Mesenchymal stem cell (in vitro differentiated cells and primary cell): ENCODE data around the gene CHGA. TPM values are rescaled to one million over a fixed set of nuclear protein-coding genes. Genes with fewer than 3 reads are reported as not detected.

Experiments
- DNase-seq: peaks from one replicate; pipeline ENCODE4 v3.0.0-alpha.2; 2013
- H2AFZ ChIP-seq: one replicate; pipeline ENCODE4 v1.6.1; 2013; ENCODE audit warnings: low read depth, mild to moderate bottlenecking, control low read depth, inconsistent platforms, low read length, moderate library complexity
- H2AK5ac ChIP-seq: 2 replicates; pipeline ENCODE4 v1.6.1; 2013; ENCODE audit warnings: low read length, moderate library complexity, mild to moderate bottlenecking, inconsistent platforms; ENCODE audit not compliant: severe bottlenecking
- H2BK120ac ChIP-seq: one replicate; pipeline ENCODE4 v1.6.1; 2013; ENCODE audit warnings: low read depth, mild to moderate bottlenecking, inconsistent platforms, low read length, moderate library complexity
- H2BK12ac ChIP-seq, 2 experiments: one replicate each; pipeline ENCODE4 v1.6.1; 2013; ENCODE audit warnings: inconsistent platforms in 2 of 2, low read length in 2 of 2, mild to moderate bottlenecking in 2 of 2, moderate library complexity in 2 of 2, control low read depth in 1 of 2
- H2BK15ac ChIP-seq: one replicate; pipeline ENCODE4 v1.6.1; 2013; ENCODE audit warnings: mild to moderate bottlenecking, low read depth, inconsistent platforms; ENCODE audit not compliant: poor library complexity, severe bottlenecking
- H2BK5ac ChIP-seq: 2 replicates; pipeline ENCODE4 v1.6.1; 2013; ENCODE audit warnings: low read depth, mild to moderate bottlenecking, low read length, control low read depth, inconsistent platforms; ENCODE audit not compliant: poor library complexity, severe bottlenecking
- H3K14ac ChIP-seq, 2 experiments: one replicate each; pipeline ENCODE4 v1.6.1; 2013; ENCODE audit warnings: inconsistent platforms in 2 of 2, low read length in 2 of 2, control low read depth in 1 of 2, mild to moderate bottlenecking in 1 of 2, moderate library complexity in 1 of 2
- H3K18ac ChIP-seq, 2 experiments: one replicate each; pipeline ENCODE4 v1.6.1; 2013; ENCODE audit warnings: inconsistent platforms in 2 of 2, low read length in 2 of 2, control low read depth in 1 of 2, low read depth in 1 of 2, mild to moderate bottlenecking in 1 of 2
- H3K23ac ChIP-seq, 2 experiments: one replicate each; pipeline ENCODE4 v1.6.1; 2013; ENCODE audit warnings: inconsistent platforms in 2 of 2, low read length in 2 of 2, mild to moderate bottlenecking in 2 of 2, moderate library complexity in 2 of 2, control low read depth in 1 of 2
- H3K27ac ChIP-seq: 2 replicates; pipeline ENCODE4 v1.5.1; 2013; ENCODE audit warnings: mild to moderate bottlenecking, moderate library complexity, low read length, control low read depth, inconsistent platforms; ENCODE audit not compliant: poor library complexity, severe bottlenecking
- H3K27me3 ChIP-seq, 2 experiments: 2 replicates each; pipeline versions ENCODE4 v1.6.1 to v1.7.0; 2013; ENCODE audit warnings: low read length in 2 of 2, mild to moderate bottlenecking in 2 of 2, moderate library complexity in 2 of 2, control low read depth in 1 of 2, inconsistent platforms in 1 of 2; ENCODE audit not compliant: control insufficient read depth in 1 of 2, insufficient read depth in 1 of 2
- H3K36me3 ChIP-seq, 2 experiments: 2 replicates each; pipeline versions ENCODE4 v1.6.1 to v1.7.0; 2013; ENCODE audit warnings: low read length in 2 of 2, control low read depth in 1 of 2, inconsistent platforms in 1 of 2, low read depth in 1 of 2, mild to moderate bottlenecking in 1 of 2; ENCODE audit not compliant: insufficient read depth in 2 of 2, control insufficient read depth in 1 of 2
- H3K4ac ChIP-seq, 2 experiments: one replicate each; pipeline ENCODE4 v1.6.1; 2013; ENCODE audit warnings: inconsistent platforms in 2 of 2, low read length in 2 of 2, mild to moderate bottlenecking in 2 of 2, moderate library complexity in 2 of 2, control low read depth in 1 of 2, low read depth in 1 of 2
- H3K4me1 ChIP-seq: 2 replicates; pipeline ENCODE4 v1.6.1; 2013; ENCODE audit warnings: low read depth, low read length, control low read depth; ENCODE audit not compliant: control insufficient read depth, insufficient read depth
- H3K4me2 ChIP-seq: 2 replicates; pipeline ENCODE4 v1.6.1; 2013; ENCODE audit warnings: low read length, mild to moderate bottlenecking, inconsistent platforms; ENCODE audit not compliant: poor library complexity, severe bottlenecking
- H3K4me3 ChIP-seq, 2 experiments: 2 replicates each; pipeline versions ENCODE4 v1.5.1 to v1.7.0; 2013; ENCODE audit warnings: low read length in 2 of 2, mild to moderate bottlenecking in 2 of 2, control low read depth in 1 of 2, low read depth in 1 of 2; ENCODE audit not compliant: insufficient read depth in 1 of 2
- H3K79me1 ChIP-seq: replicated peaks from 2 replicates; pipeline ENCODE4 v1.6.1; 2013; ENCODE audit warnings: mild to moderate bottlenecking, control low read depth, low read length, inconsistent platforms; ENCODE audit not compliant: poor library complexity, severe bottlenecking
- H3K9ac ChIP-seq: 2 replicates; pipeline ENCODE4 v1.7.0; 2013; ENCODE audit warnings: mild to moderate bottlenecking, low read length, moderate library complexity
- H3K9me3 ChIP-seq: 2 replicates; pipeline ENCODE4 v1.7.0; 2013; ENCODE audit warnings: mild to moderate bottlenecking, low read length; ENCODE audit not compliant: control insufficient read depth
- H4K8ac ChIP-seq: one replicate; pipeline ENCODE4 v1.6.1; 2013; ENCODE audit warnings: inconsistent platforms, mild to moderate bottlenecking, low read length, moderate library complexity
- H4K91ac ChIP-seq: one replicate; pipeline ENCODE4 v1.6.1; 2013; ENCODE audit warnings: mild to moderate bottlenecking, low read length, inconsistent platforms
- whole genome bisulfite sequencing: methylation state at CpG from one replicate; pipeline ENCODE4 v1.1.7; 2013; ENCODE audit warnings: mixed read lengths; 5-methylcytosine and 5-hydroxymethylcytosine counted together
- polyA plus RNA-seq, 2 experiments: library from polyadenylated mRNA; stranded (reverse); fragments of 200-250 nt; gene quantifications; one replicate each; pipeline ENCODE4 v1.2.3, GENCODE V29; 2013

CHGA gene, protein sequence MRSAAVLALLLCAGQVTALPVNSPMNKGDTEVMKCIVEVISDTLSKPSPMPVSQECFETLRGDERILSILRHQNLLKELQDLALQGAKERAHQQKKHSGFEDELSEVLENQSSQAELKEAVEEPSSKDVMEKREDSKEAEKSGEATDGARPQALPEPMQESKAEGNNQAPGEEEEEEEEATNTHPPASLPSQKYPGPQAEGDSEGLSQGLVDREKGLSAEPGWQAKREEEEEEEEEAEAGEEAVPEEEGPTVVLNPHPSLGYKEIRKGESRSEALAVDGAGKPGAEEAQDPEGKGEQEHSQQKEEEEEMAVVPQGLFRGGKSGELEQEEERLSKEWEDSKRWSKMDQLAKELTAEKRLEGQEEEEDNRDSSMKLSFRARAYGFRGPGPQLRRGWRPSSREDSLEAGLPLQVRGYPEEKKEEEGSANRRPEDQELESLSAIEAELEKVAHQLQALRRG
- polyA plus RNA-seq (2013, experiment 1 of 2): not detected
- not detected for polyA plus RNA-seq (2013, experiment 2 of 2)

- peak; percentile 44 for DNase-seq
- H2BK12ac ChIP-seq: no peak within 1 kb of the TSS
- peak within 1 kb of the TSS in 1 of 2 experiments; percentile 37 for H3K23ac ChIP-seq
- no peak within 1 kb of the TSS for H3K14ac ChIP-seq
- H3K9ac ChIP-seq: no peak within 1 kb of the TSS
- WGBS: 3% methylated on average over 60 of the region's 86 CpGs
- no peaks in the 10 kb centered on the region for H3K79me1 ChIP-seq
- no peak within 1 kb of the TSS for H3K27ac ChIP-seq
- H3K4ac ChIP-seq: no peak within 1 kb of the TSS
- no peak within 1 kb of the TSS for H2AK5ac ChIP-seq
- H3K9me3 ChIP-seq: peaks cover 9% of the 10 kb centered on the region
- H2BK15ac ChIP-seq: no peak within 1 kb of the TSS
- H2AFZ ChIP-seq: no peak within 1 kb of the TSS
- H2BK5ac ChIP-seq: no peak within 1 kb of the TSS
- peak within 1 kb of the TSS; percentile 52 for H3K4me2 ChIP-seq
- no peak within 1 kb of the TSS for H4K91ac ChIP-seq
- peak within 1 kb of the TSS in 1 of 2 experiments; percentile 25 for H3K4me3 ChIP-seq
- no peak within 1 kb of the TSS for H4K8ac ChIP-seq
- no peaks in the 10 kb centered on the region for H3K36me3 ChIP-seq
- peaks cover 10% of the 10 kb centered on the region for H3K4me1 ChIP-seq
- H3K18ac ChIP-seq: no peak within 1 kb of the TSS
- H2BK120ac ChIP-seq: no peak within 1 kb of the TSS
- H3K27me3 ChIP-seq: peaks cover 83 to 94% of the 10 kb centered on the region in 2 experiments
These were observed at the start of gene CHGA for GRCh38 chr14:92922883-92923743. Gene CHGA (plus strand): TSS chr14:92923150. CDS start chr14:92923360, 210 bp downstream.

DNA sequence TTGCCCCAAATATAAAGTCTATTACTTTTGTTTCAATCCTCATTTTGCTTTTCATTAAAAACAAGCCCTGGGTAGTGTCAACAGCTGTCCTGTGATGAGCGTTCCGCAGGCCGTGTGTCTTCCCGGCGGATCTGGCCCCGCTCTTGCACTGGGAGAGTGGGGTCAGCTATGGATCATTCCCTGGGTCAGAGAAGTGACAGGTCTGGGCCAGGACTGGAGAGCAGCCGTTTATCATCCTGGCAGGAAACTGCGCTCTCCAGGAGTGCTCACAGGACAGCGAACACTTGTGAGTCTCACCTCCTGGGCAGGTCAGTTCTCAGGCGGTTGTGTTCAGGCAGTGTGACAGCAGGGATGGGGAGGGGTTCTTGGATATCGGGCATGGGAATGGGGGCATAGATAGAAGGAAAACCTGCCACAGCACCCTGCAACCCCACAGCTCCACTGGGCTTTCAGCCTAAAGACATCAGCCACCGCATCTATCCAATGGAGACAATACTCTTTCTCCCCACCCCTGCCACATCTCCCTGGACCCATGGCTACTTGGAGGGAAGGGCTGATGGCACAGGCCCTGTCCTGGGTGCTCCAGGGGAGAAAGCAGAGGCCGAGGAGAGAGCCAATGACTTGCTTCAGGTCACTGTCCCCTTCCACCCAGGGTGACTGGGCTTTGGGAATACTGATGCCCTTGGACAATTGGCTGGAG lies 47.8 kb upstream of the CHGA start:
- no peak overlapping the region for H3K14ac ChIP-seq
- H2BK12ac ChIP-seq: no peak overlapping the region
- no peak overlapping the region for H2AFZ ChIP-seq
- H3K18ac ChIP-seq: no peak overlapping the region
- H3K23ac ChIP-seq: no peak overlapping the region
- H4K91ac ChIP-seq: no peak overlapping the region
- H4K8ac ChIP-seq: no peak overlapping the region
- H2AK5ac ChIP-seq: no peak overlapping the region
- H3K9me3 ChIP-seq: no peaks in the 10 kb centered on the region
- H2BK120ac ChIP-seq: no peak overlapping the region
- no peak overlapping the region for H3K4ac ChIP-seq
- no peaks in the 10 kb centered on the region for H3K79me1 ChIP-seq
- peaks cover 24 to 58% of the 10 kb centered on the region in 2 experiments for H3K27me3 ChIP-seq
- peaks cover 11% of the 10 kb centered on the region for H3K4me1 ChIP-seq
- no peak overlapping the region for H3K4me2 ChIP-seq
- H3K27ac ChIP-seq: no peak overlapping the region
- H3K9ac ChIP-seq: no peak overlapping the region
- H3K36me3 ChIP-seq: no peaks in the 10 kb centered on the region
- H2BK15ac ChIP-seq: no peak overlapping the region
- H3K4me3 ChIP-seq: no peak overlapping the region
- no peak for DNase-seq
- no peak overlapping the region for H2BK5ac ChIP-seq
- 10% methylated on average over 12 of the region's 13 CpGs for WGBS

DNA sequence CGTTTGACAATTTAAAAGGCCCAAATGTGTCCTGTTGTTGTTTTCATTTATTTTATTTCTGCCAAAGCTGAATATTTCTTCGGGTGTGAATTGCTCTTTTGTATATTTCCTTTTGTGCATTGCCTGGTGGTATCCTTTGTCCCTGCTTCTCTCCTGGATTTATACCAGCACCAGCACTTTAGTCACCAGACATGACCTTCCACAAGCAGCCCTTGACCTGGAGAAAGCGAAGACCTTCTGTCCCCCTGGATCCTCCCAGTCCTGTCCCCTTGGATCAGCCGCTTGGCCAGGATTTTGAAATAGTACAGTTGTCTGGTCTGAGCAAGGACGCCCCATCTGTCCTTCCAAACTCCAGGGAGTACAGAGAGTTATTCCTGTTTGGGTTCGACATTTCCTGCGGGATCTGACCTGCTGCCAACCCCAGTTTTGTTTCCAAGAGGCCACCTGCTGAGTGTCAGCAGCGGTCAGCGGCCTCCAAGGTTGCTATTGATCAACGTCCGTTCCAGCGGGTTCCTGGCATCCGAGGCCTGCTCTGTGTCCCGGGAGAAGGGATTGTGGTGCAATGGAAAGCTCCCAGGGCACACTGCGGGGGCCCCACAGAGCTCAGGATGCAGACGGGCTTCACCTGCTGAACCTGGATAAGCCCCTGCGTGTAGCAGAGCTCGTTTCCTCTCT lies 45.1 kb upstream of the CHGA start:
- no peaks in the 10 kb centered on the region for H3K9me3 ChIP-seq
- no peak overlapping the region for H3K27ac ChIP-seq
- H4K8ac ChIP-seq: no peak overlapping the region
- no peak overlapping the region for H3K4me3 ChIP-seq
- no peaks in the 10 kb centered on the region for H3K79me1 ChIP-seq
- H3K36me3 ChIP-seq: no peaks in the 10 kb centered on the region
- H2BK5ac ChIP-seq: no peak overlapping the region
- no peak overlapping the region for H2BK12ac ChIP-seq
- H3K27me3 ChIP-seq: peaks cover 37 to 77% of the 10 kb centered on the region in 2 experiments
- H2BK120ac ChIP-seq: no peak overlapping the region
- 50% methylated on average over 18 of the region's 18 CpGs for WGBS
- no peak overlapping the region for H3K9ac ChIP-seq
- no peak overlapping the region for H3K14ac ChIP-seq
- H2AFZ ChIP-seq: no peak overlapping the region
- no peak overlapping the region for H3K18ac ChIP-seq
- H4K91ac ChIP-seq: no peak overlapping the region
- peak overlapping the region; percentile 27 for H3K4me2 ChIP-seq
- no peak overlapping the region for H2AK5ac ChIP-seq
- no peak overlapping the region for H3K23ac ChIP-seq
- no peak for DNase-seq
- no peak overlapping the region for H3K4ac ChIP-seq
- no peak overlapping the region for H2BK15ac ChIP-seq
- H3K4me1 ChIP-seq: peaks cover 11% of the 10 kb centered on the region
